GM06990 (cell line): ENCODE results near the gene CIB4.

Source experiments
- DNase-seq: peaks from one replicate; pipeline ENCODE4 v3.0.0-alpha.2; 2011; ENCODE audit not compliant: insufficient read length; ENCODE audit errors: extremely low read depth
- H3K27me3 ChIP-seq: replicated peaks from 2 replicates; pipeline ENCODE4 v1.6.0; 2011; ENCODE audit warnings: low read length; ENCODE audit not compliant: control insufficient read depth, insufficient read depth
- H3K36me3 ChIP-seq: 2 replicates; pipeline ENCODE4 v1.5.1; 2011; ENCODE audit warnings: low read length; ENCODE audit not compliant: control insufficient read depth, insufficient read depth
- H3K4me3 ChIP-seq: replicated peaks from 2 replicates; pipeline ENCODE4 v1.5.1; 2011; ENCODE audit warnings: low read depth, mild to moderate bottlenecking, control low read depth, low read length
- CTCF ChIP-seq: IDR thresholded peaks from 2 replicates; pipeline ENCODE4 v1.5.1; 2011; ENCODE audit warnings: low read length, control low read depth, mild to moderate bottlenecking, inconsistent platforms; ENCODE audit not compliant: insufficient read depth, poor library complexity, severe bottlenecking

Gene CIB4

GRCh38 chr2:26633351-26633945 is 7.7 kb downstream of the CIB4 start:
- no peak for TF ChIP-seq CTCF
- Histone ChIP-seq H3K36me3 (no peaks in the 10 kb centered on the region), H3K4me3 (no peak overlapping the region), H3K27me3 (peaks cover 2% of the 10 kb centered on the region; the same call in 1 of the 2 replicates)
- DNase-seq: no peak

- Histone ChIP-seq H3K36me3 (no peaks in the 10 kb centered on the region), H3K27me3 (peaks cover 2% of the 10 kb centered on the region; the same call in 1 of the 2 replicates), H3K4me3 (no peak overlapping the region)
- no peak for TF ChIP-seq CTCF
- no peak for DNase-seq
These were observed 8.5 kb downstream of the CIB4 start for GRCh38 chr2:26632624-26633185.

GRCh38 chr2:26631401-26632170 is 9.6 kb downstream of the CIB4 start:
- Histone ChIP-seq H3K27me3 (peaks cover 2% of the 10 kb centered on the region; the same call in 1 of the 2 replicates), H3K36me3 (no peaks in the 10 kb centered on the region), H3K4me3 (no peak overlapping the region)
- no peak for TF ChIP-seq CTCF
- no peak for DNase-seq

- no peak for DNase-seq
- H3K27me3 ChIP-seq: peaks cover 2% of the 10 kb centered on the region; the same call in 1 of the 2 replicates
- no peaks in the 10 kb centered on the region for H3K36me3 ChIP-seq
- no peak for TF ChIP-seq CTCF
- H3K4me3 ChIP-seq: no peak overlapping the region
These were observed 10.4 kb downstream of the CIB4 start for GRCh38 chr2:26630669-26631360.

- H3K4me3 ChIP-seq: no peak overlapping the region
- peaks cover 2% of the 10 kb centered on the region; the same call in 1 of the 2 replicates for H3K27me3 ChIP-seq
- no peak for DNase-seq
- no peak for TF ChIP-seq CTCF
- no peaks in the 10 kb centered on the region for H3K36me3 ChIP-seq
These were observed 10.9 kb downstream of the CIB4 start for GRCh38 chr2:26630235-26630634.
